AG10803 (cell line): ENCODE data around the gene CDC42BPB.

Experiments
- DNase-seq: peaks from one replicate; pipeline ENCODE4 v3.0.0; 2010; ENCODE audit warnings: low read depth
- H3K4me3 ChIP-seq: 2 replicates; pipeline ENCODE4 v1.5.1; 2011; ENCODE audit warnings: mild to moderate bottlenecking, low read length, control low read depth
- TF ChIP-seq, protein P1 (sequence below): conservative IDR thresholded peaks from 2 replicates; pipeline ENCODE4 v1.5.1; 2011; ENCODE audit warnings: mild to moderate bottlenecking, low read length, control low read depth, inconsistent platforms

The CDC42BPB gene

DNA sequence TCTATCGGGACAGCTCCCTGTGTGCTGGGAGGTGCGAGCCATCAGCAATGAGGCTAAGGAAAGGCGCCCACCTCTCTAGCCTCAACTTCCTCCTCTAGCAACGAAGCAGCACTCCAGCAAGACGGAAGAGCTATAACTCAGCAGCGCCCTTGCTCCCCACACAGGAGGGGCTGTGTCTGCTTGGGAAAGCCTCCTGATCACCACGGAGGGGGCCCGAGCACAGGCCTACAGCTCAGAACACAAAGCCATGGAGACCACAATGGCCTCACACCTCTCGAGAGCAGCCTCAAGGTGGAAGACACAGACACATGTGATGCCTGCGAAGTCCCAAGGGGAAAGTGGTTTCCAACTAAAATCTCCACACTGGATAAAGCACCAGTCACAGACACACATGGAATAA is 60.4 kb downstream of the CDC42BPB start:
- H3K4me3 ChIP-seq = no peak overlapping the region
- no peak for DNase-seq
- TF ChIP-seq, protein P1, sequence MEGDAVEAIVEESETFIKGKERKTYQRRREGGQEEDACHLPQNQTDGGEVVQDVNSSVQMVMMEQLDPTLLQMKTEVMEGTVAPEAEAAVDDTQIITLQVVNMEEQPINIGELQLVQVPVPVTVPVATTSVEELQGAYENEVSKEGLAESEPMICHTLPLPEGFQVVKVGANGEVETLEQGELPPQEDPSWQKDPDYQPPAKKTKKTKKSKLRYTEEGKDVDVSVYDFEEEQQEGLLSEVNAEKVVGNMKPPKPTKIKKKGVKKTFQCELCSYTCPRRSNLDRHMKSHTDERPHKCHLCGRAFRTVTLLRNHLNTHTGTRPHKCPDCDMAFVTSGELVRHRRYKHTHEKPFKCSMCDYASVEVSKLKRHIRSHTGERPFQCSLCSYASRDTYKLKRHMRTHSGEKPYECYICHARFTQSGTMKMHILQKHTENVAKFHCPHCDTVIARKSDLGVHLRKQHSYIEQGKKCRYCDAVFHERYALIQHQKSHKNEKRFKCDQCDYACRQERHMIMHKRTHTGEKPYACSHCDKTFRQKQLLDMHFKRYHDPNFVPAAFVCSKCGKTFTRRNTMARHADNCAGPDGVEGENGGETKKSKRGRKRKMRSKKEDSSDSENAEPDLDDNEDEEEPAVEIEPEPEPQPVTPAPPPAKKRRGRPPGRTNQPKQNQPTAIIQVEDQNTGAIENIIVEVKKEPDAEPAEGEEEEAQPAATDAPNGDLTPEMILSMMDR = no peak

DNA sequence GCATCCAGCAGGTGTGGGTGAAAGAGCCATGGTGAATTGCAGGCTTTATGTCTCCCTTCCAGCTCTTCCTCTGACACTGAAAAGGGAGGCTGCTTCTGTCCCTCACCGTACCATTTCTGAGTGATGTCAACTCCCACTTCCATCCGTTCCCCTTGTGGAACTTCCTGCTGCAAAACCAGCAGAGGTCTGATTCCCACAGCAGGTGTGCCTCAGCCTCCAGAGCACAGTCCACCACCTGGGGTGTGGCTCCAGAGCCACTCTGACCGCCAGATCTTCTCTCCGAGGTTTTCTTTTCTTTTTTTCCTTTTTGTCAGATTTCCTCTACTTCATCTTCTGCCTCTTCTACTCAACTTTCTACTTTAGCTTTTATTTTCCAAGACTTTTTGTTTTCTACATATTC is 62.7 kb downstream of the CDC42BPB start:
- no peak overlapping the region for H3K4me3 ChIP-seq
- TF ChIP-seq, protein P1 = no peak
- DNase-seq = no peak

DNA sequence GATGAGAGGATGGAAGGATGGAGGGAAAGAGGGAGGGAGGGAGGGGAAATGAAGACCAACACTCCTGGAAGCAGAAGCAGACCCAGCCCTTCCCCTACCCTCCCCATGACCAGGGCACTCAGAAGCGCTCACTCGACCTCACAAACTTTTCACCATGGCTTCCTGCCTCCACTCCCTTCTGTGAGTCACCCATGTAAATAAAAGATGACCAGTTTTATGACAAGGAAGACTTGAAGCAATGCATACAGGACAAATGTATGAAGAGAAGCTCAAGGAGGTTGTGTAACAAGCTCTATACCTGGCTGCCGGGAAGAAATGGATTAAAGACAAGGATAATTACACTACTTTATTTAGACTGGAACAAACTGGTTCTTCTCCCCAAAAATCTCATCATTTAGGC is 63.8 kb downstream of the CDC42BPB start:
- peak; percentile 20 for DNase-seq
- TF ChIP-seq, protein P1 = no peak
- H3K4me3 ChIP-seq = no peak overlapping the region

DNA sequence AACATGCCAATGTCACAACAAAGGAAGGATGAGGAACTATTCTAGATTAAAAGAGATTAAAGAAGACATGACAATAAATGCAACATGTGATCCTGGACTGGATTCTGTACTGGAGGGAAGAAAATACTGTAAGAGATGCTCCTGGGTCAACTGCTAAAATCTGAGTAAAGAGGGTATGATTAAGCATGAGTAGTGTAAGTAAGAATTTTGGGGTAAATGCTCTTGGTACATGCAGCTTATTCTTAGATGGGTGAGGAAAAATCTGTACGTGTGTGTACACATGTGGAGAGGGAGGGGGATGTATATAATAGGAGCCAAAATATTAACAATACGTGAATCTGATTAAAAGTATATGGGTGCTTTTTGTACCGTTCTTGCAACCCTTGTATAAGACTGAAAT is 66.0 kb downstream of the CDC42BPB start:
- H3K4me3 ChIP-seq = no peak overlapping the region
- TF ChIP-seq, protein P1 = no peak
- no peak for DNase-seq

DNA sequence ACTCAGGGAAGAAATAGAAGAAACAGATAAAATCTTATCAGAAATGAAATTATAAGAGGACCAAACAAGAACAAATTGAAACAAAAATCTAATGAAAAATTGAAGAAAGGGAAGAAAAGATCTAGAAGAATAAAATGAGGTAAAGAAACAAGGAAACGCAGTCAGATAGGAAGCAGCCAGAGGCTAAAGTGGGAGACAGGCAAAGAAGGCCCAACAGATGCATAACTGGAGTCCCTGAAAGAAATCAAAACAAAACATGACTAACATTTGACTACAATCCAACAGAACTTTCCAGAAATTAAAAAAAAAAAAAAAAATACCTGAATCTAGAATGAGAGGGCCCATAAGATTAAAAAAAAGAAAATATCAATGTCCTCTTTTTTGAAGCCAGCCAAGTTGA is 69.3 kb downstream of the CDC42BPB start:
- no peak for DNase-seq
- TF ChIP-seq, protein P1 = no peak
- no peak overlapping the region for H3K4me3 ChIP-seq

DNA sequence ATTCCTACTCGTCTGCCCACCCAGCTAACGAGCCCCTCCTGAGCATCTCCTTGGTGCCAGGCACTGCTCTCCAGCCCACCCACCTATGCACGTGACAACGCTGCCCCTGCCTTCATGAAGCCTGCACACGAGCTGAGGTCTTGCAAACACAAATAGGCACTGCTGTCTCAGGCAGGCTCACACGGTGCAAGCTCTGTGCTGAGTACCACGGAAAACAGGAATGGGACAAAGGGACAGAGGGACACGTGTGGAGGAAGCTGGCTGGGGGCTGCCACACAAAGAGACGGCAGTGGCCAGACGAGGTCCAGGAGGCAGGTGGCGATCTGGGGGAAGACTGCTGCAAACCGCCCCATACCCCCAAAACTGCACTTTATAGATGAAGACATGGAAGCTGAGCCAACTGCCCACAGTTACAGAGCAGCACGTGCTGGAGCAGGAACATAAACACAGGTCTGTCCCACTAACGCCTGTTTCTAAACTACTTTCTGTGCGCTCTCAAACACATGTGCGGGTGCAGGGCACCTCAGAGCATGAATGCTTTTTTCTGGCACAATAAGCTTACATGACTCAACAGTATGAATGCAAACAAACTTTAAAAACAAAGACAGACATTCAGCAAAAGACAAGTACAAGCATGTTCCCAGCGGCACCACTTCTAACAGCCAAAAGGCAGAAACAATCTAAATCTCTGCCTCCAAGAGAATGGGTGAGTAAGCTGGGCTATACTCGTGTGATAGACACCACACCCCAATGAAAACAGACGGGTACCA is 70.4 kb downstream of the CDC42BPB start:
- peak; percentile 36 for DNase-seq
- TF ChIP-seq, protein P1 = no peak
- H3K4me3 ChIP-seq = no peak overlapping the region

DNA sequence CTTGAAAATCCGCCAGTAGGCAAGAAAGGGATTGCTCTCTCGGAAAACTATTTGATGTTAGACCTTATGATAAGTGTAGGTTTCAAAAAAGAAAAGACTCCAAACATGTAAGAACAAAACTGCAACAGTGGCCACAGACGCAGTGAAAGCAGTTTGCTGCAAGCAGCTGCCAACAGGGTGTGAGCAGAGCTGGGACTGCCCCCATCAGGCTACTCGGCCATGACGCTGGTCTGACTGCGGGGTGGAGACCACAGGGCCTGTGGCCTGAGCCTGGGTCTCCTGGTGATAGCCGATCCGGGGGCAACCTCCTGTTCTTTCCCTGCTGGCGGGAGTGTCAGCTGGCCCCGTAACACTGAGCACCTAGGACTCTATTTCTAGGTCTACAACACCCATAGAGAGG is 71.7 kb downstream of the CDC42BPB start:
- no peak for DNase-seq
- no peak overlapping the region for H3K4me3 ChIP-seq
- TF ChIP-seq, protein P1 = no peak
